Fibroblast of peridontal ligament (primary cell): ENCODE measurements around the gene CREB3L1.

ENCODE experiments used
- DNase-seq: peaks from one replicate; pipeline ENCODE4 v3.0.0-alpha.2; 2010; ENCODE audit errors: extremely low read depth

The CREB3L1 gene

DNA sequence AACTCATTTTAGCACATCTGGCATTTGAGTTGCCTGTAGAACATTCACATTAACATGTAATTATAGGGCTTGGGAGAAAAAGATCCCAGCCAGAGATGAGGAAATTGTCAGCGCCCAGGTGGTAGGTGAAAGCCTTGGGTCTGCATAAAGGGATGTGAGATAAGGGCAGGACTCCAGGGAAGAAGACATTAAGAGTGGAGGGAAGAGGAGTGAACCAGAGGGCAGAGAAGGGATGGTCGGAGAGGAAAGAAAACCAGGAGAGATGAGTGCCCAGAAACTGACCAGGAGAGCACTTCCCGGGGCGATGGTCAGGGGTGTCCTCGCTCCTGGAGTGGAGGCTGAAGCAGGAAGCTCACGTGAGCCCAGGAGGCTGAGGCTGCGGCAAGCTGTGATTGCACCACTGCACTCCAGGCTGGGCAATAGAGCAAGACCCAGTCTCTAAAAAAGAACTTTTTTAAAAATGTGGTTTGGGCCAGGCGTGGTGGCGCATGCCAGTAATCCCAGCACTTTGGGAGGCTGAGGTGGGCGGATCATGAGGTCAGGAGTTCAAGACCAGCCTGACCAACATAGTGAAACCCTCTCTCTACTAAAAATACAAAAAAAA is 49.5 kb downstream of the CREB3L1 start:
- no peak for DNase-seq

DNA sequence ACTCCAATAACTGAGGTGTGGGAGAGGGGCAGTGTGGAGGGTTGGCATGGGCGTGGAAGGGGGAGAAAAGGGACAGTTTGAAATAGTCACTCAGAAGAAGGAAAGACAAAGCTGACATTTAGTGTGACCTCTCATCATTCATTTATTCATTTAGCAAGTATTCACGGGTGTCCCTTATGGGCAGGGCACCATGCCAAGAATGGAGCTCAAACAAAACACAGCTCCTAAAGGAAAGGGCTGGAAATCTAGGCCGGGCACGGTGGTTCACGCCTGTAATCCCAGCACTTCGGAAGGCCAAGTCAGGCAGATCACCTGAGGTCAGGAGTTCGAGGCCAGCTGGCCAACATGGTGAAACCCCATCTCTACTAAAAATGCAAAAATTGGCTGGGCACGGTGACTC is 50.4 kb downstream of the CREB3L1 start:
- DNase-seq = no peak

DNA sequence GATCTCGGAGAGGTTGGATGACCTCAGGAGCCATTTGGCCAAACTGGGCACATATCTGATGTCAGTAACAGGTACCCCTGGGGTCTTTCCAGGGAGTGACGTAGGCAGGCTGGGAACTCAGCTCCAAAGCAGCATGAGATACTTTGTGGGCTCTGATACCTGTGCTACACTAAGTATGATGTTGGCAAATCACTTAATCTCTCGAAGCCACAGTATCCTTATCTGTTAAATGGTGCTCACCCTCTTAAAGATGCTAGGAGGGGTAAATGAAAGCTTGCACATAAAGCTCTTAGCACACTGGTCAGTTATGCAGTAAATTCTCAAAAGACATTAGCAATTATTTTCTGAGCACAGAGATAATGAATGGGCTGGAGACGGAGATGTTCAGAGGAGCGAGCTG is 52.7 kb downstream of the CREB3L1 start:
- no peak for DNase-seq

DNA sequence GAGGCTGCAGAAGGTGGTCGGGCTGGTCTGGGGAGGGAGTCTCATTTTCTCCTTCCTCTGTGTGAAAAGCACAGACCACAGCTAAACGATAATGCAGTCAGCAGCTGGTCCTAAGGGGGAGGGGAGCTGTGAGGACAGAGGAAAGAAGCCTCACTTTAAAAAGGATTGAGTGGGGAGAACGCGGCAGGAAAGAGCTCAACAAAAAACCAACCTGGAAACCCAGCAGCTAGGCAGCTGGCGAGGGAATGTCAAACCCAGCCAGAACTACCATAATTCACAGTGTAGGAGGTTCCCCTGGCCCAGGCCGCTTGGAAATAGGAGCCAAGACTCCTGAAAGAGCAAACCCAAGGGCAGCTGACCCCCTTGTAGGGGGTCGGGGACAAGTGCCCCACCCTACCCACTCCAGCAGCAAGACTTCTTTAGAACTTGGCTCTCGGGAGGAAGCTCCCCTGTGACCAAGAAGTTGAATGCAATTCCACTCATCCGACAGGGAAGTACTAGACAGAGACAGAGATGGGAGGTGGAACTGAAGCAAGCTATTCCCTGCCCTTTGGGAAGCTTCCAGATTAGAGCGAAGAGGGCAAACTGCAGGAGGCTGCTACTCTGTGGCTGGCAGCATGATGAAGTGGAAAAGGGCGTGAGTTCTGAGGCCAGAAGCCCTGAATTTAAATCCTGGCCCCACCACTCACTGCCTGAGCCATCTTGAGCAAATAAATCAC is 53.3 kb downstream of the CREB3L1 start:
- DNase-seq = no peak

DNA sequence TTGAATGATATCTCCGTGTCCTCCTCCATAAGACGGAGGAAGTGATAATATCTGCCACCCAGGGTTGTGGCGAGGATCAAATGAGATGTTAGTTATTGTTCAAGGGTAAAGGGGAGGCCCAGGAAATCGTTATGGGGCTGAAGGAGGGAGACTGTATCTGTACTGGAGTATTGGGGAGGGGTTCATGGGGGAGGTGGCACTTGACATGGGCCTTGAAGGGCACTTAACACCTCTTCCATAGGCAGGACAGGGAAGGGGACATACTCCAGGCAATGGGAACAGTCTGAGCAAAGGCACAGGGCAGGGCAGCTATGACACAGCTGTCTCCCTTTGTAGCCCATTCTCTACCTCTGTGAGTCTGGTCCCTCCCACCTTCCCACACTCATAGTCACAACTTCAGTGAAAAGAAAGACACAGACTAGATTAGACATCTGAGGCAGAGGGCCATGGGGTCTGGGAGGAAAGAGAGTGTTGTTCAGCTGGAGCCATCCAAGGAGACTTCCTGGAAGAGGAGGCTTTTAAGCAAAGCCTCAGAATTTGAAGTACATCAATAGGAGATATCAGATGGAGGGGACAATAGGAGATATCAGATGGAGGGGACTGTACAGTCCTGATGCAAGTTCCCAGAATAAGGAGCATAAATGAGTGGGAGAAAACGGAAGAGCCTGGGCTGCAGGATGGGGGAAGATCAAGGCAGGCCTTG is 54.0 kb downstream of the CREB3L1 start:
- DNase-seq = no peak

DNA sequence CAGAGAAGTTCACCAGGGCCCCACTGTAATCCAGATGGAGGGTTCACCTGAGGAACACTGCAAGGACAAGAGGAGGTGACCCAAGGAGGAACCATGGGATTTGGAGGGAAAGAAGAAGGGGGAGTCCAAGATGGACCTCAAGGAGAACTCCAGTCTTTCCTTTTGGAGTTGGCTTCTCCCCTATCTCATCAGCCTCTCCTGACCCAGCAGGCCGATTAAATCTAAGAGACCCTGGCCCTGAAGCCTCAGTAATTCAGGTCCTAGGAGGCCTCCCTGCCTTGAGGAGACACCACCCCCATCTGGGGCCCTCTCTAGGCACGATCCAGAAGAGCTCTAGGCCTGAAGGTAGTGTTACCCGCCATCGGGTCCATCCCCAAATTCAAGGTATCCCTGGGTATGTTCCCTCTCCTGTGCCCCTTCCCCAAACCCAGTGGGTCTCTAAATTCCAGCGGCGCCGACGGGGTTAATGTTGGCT is 54.7 kb downstream of the CREB3L1 start:
- no peak for DNase-seq

DNA sequence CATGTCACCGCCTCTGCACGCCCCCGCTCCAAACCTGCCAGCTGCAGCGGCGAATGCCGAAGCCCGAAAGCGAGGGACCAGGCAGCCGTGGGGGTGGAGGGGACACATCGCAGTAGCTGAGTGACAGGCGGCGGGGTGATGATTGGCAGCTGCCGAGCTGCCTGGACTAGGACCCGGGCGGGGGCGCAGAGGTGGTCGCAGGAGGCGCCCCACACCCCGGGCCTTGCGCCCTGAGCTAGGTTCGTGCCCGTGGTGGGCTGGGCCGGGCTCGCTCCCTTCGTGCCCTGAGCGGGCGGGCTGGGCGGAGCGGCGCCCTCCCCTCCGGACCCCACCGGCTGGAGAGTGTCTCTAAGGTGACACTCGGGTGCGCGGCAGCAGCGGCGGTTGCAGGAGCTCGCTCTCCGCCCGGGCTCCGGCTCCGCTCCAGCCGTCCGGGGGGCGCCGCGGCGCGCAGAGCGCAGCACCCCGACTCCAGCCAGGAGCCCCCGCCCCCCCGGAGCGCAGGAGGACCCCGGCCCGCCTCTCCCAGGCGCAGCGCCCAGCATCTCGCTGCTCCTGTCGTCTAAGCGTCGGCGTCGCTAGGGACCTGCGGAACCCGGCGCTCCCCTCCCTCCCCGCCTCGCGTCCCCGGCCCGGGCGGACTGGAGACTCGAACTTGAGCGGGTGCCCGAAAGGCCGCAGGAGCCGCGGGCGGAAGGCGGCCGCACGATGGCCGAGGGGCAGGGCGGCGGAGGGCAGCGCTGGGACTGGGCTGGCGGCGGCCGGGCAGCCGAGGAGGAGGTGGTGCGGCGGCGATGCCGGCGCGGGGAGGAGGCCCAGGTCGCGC is 55.3 kb downstream of the CREB3L1 start:
- no peak for DNase-seq

DNA sequence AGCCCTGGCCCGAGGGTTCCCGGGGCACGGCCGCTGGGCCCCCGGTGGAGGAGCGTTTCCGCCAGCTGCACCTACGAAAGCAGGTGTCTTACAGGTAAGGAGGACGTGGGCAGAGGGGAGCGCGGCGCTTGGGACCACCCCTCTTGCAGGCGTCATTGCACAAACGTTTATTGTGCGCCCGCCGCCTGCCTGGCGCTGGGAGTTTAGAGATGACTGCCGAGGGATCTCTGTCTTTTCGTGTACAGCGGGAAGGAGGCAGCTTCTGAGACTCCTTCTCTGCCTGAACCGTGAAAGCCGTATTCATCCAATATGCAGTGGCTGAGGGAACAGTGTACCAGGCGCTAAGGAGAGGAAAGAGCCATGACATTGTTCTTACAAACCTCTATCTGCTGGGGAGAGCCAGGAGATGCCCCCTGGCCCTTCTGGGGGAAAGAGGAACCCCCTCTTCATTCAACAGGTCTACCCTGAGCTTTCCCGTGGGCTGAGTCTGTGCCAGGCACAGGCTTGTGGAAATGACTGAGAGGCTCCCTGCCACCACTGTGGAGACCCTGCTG is 56.0 kb downstream of the CREB3L1 start:
- DNase-seq = no peak

DNA sequence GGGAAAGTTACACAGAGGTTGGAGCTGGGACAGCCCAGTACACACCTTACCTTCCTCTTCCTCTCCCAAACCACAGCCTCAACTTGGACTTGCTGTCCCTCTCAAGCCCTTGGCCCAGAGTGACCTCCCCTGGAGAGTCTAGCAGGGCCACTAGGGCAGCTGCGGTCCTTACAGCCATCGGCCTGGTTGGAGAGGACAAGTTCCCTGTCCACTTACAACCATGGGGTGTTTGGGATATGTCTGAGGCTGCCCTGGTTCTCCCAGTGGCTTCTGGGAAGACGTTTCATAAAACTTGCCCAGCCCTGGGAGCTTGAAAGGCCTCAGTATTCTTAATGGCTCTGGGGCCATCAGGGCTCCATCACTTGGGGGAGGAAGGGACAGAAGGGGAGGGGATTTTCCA is 56.7 kb downstream of the CREB3L1 start:
- no peak for DNase-seq

DNA sequence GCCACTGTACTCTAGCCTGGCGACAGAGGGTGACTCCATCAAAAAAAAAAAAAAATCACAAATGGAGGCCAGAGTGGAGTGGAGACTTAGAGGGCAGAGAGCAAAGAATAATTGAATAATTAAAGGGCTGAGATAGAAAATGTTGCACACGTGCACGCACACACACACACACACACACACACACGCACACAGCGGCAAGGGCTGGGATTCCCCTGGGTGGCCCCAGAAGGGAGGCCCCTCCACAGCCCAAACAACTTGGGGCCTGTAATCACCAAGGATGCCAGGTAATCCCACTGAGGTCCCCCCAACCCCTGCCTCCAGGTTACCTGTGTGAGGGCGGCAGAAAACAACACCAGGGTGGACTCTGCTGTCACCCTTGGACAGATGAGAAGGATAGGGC is 57.8 kb downstream of the CREB3L1 start:
- DNase-seq = no peak

DNA sequence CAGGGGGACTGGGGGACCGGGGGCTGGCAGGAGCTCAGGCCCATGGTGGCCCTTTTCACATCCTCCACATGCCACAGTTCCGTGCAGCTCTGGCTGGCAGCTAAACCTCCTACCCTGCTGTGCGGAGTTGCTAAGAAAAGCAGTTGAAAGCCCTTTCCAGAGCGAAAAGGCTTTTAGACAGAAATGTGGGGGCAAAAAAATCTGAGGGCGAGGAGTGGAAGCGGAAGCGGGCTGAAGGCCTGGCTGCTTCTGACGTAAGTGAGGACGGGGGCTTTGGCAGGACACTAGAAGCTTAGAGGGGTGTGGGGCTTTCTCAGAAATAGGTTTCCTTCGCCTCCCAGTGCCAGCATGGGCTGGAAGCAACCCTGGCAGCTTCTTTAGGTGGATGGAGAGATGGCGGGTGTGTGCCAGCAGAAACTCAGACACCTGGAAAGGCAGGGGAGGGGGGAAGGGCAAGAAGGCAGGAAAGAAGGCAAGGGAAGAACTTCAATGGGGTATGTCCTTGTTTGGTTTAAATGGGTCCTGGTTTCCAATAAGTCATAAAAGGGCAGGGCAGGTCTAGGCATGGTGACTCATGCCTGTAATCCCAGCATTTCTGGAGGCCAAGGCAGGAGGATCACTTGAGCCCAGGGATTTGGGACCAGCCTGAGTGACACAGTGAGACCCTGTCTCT is 58.6 kb downstream of the CREB3L1 start:
- no peak for DNase-seq

DNA sequence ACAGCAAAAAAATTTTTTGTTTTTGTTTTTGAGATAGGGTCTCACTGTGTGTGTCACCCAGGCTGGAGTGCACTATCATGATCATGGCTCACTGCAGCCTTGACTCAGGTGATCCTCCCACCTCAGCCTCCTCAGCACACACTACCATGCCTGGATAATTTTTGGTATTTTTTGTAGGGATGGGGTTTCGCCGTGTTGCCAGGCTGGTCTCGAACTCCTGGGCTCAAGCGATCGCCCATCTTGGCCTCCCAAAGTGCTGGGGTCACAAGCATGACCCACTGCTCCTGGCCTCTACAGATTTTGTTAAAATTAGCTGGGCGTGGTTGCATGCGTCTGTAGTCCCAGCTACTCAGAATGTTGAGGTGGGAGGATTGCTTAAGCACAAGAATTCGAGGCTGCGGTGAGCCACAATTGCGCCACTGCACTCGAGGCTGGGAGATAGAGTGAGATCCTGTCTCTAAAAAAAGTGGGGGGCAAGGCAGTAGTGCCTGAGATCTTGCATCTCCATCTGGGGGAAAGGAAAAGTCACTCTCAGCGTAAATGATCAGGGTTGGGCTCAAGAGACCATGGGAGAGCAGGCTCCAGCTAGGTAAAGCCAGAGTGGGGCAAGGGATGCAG is 59.2 kb downstream of the CREB3L1 start:
- DNase-seq = no peak

DNA sequence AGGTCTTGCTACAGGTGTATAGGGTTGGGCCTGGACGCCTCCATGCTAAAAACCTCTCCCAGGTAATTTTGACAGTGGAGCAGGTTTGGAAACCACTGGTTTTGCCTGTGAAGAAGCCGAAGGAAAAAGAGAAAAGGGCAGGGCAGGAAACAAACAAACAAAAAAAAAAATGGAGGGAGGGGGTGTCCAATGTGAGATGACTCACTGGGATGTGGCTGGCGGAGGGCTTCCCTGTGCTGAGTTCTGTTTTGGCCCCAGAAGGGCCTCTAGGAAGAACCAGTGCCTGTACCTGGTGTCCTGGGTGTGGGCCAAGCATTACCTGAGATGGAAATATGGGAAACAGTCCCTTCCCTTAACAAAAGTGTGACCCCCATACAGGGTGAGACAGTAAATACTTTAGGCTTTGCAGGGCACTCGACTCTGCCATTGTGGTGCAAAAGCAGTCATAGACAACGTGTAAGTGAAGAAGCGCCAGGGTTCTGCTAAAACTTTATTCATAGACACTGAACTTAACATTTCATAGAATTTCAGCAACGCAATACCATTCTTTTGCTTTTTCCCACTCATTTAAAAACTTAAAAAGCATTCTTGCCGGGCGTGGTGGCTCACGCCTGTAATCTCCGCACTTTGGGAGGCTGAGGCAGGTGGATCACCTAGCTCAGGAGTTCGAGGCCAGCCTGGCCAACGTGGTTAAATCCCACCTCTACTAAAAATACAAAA is 60.3 kb downstream of the CREB3L1 start:
- DNase-seq = no peak

DNA sequence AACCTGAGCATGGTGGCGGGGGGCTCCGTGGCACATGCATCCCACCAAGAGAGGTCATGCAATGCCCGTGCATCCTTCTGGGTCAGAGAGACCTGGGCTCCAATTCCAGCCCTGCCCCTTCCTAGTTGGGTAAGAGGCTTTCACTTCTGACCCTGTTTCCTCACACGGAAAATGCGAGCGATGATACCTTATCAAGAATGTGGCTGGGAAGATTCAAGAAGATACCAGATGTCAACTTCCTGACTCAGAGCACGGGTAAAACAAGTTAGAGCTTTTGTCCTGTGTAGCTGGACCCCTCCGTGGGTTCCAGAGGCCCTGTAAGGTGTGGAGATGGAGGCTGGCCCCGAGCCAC is 61.1 kb downstream of the CREB3L1 start:
- no peak for DNase-seq

DNA sequence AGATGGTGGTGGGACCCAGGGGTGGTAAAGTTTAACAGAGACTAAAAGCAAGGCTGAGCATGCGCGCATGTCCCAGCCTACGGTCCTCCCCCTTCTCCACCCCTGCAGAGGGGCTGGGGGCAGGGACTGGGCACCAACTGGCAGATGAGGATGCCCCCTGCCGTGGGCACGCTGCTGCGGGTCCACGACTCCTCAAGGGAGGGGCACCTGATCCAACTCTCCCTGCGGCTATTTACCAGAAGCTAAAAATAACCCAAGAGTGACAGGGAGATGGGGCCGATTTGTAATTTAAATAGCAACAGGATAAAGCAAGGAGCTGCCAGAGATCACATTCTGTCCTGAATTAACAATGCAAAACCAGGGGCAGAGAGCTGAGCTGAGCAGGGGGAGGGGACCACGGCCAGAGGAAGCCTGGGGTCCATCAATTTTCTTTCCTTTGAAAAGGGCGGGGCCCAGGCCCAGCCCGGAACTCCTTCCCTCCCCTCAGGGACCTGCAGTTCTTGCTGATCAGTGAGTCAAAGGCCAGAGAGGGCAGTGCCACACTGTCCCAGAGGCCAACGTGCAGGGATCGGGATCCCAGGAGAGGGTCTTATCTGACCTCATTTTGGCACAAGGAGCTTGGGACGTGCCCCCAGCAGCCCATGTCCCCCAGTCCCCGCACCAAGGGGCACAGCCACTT is 61.7 kb downstream of the CREB3L1 start:
- DNase-seq = no peak

DNA sequence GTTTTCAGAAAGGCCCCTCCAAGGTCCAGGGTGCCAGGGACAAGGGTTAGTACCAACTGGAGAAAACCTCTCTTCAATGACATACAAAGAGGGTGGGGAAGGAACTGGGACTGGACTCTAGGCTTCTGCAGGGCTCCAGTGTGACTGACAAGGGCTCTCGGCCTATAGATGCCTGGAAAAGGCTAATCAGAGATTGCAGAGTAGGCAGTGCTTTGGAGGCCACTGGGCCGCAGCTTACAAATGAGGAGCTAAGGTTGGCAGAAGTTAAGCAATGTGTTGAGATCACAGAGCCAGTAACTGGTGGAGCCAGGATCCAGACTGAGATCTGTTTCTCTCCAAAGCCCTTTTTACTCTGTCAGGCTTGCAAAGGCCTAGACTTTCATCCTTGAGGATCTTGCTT is 62.4 kb downstream of the CREB3L1 start:
- no peak for DNase-seq

DNA sequence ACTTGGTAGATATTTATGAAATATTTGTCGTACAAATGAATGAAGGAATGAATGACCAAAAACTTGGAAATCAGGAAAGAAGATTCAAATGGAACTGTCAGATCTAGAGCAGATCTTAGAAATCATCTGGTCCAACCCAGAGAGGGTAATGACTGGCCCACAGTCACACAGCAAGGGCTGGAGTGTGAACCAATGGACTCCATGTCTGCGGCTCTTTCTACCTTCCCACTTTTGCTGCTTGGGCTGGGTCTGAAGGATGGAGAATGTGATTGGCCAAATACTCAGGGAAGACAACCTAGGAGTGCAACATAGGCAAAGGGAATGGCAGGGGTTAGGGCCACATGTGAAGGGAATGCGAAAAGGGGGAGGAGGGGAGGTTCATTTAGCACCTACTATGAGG is 64.0 kb downstream of the CREB3L1 start:
- no peak for DNase-seq

DNA sequence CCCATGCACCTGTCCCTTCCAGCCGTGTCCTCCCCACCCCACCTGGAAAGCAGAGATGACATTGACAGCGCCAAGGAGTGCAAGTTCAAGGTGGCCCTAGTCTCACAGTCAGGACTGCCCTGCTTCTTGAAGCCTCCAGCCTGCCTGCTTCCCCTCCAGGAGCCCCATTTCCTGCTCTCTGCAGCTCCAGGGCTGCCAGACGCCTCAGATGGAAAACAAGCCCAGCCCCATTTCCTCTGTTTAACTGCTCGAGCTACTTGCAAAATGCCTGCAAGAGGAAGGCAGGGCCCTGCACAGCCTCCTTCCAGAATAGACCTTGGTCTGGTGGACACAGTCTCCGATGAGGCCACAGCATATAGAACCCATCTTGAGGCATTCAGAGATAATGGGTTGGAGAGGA is 64.8 kb downstream of the CREB3L1 start:
- no peak for DNase-seq

DNA sequence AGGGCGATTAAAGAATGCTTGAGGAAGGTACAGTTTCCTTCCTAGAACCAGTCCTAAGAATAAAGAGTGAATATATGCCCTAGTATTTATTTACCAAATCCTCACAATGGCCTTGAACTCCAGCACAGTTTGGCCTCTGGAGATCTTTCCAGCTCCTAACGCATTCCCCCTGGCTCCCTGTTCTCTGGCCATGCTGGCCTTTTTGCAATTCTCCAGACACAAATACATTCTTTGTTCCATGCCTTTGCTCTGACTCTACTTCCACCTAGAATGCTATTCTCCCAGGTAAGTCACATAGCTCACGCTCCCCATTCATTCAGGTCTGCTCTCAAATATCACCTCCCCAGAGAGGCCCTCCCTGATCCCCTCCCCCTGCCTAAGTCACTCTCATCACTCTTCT is 66.1 kb downstream of the CREB3L1 start:
- no peak for DNase-seq

DNA sequence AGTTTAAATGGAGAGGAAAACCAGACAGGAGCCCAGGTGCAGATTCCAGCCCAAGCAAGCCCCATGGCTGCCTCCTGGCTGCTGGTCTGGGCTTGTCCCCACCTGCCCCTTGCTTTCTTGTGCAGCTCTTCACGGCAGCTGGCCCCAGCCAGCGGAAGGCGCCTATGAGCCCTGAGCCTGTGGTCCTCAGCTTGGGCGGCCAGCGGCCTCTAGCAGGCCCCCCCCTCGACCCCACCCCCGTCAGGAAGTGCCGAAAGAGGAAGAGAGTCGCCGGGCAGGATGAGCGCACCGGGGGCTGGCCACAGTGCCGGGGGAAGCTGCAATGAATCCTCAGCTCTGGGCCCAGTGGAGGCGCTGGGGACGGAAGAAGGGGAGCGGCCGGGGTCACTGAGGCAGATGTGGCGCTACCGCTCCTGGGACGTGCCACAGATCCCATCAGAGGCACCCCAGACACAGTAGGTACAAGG is 67.7 kb downstream of the CREB3L1 start:
- no peak for DNase-seq
